GM19324 (cell line): ENCODE data around the gene EEF1E1.

ENCODE experiments used
- ATAC-seq: cut with Tn5 transposase; IDR thresholded peaks from one replicate; pipeline ENCODE4 v1.9.1; 2021; ENCODE audit warnings: mild to moderate bottlenecking, moderate library complexity; ENCODE audit not compliant: unreplicated experiment, low FRiP score

Gene EEF1E1

GRCh38 chr6:8088886-8089285 lies 13.5 kb downstream of the EEF1E1 start:
- no peak for ATAC-seq

GRCh38 chr6:8087870-8088754 lies 14.2 kb downstream of the EEF1E1 start:
- ATAC-seq = no peak

- no peak for ATAC-seq
Measured at GRCh38 chr6:8086755-8087306, 15.5 kb downstream of the EEF1E1 start.

- ATAC-seq = no peak
Measured at GRCh38 chr6:8085053-8085511, 17.3 kb downstream of the EEF1E1 start.

- no peak for ATAC-seq
Measured at GRCh38 chr6:8084586-8084985, 17.8 kb downstream of the EEF1E1 start.

GRCh38 chr6:8082954-8083858 lies 19.1 kb downstream of the EEF1E1 start:
- ATAC-seq = no peak

GRCh38 chr6:8082572-8082953 lies 19.8 kb downstream of the EEF1E1 start:
- no peak for ATAC-seq

- ATAC-seq = no peak
Measured at GRCh38 chr6:8080362-8081151, 21.8 kb downstream of the EEF1E1 start.

GRCh38 chr6:8079126-8079525 lies 23.2 kb downstream of the EEF1E1 start:
- ATAC-seq = no peak

GRCh38 chr6:8077991-8078390 lies 24.4 kb downstream of the EEF1E1 start:
- ATAC-seq = no peak

- no peak for ATAC-seq
Measured at GRCh38 chr6:8075704-8076103, 26.6 kb downstream of the EEF1E1 start.

GRCh38 chr6:8075185-8075584 lies 27.2 kb downstream of the EEF1E1 start:
- ATAC-seq = no peak

- ATAC-seq = no peak
Measured at GRCh38 chr6:8074213-8074612, 28.1 kb downstream of the EEF1E1 start.

GRCh38 chr6:8073758-8074157 lies 28.6 kb downstream of the EEF1E1 start:
- no peak for ATAC-seq

GRCh38 chr6:8070718-8071117 lies 31.6 kb downstream of the EEF1E1 start:
- no peak for ATAC-seq

- ATAC-seq = no peak
Measured at GRCh38 chr6:8069631-8070284, 32.6 kb downstream of the EEF1E1 start.

- ATAC-seq = no peak
Measured at GRCh38 chr6:8069151-8069550, 33.2 kb downstream of the EEF1E1 start.

GRCh38 chr6:8066108-8066507 lies 36.2 kb downstream of the EEF1E1 start:
- ATAC-seq = no peak

GRCh38 chr6:8065519-8065911 lies 36.8 kb downstream of the EEF1E1 start:
- ATAC-seq = peak; percentile 27
